OCI-LY3 (cell line): ENCODE measurements around the gene MUCL3.

Experiments used
- CTCF ChIP-seq: fragments of 200-600, 300-600 bp; sonication (generic); IDR thresholded peaks from 2 replicates; pipeline ENCODE4 v1.5.1; 2014; ENCODE audit warnings: antibody characterized with exemption, low read length, low read depth
- EZH2phosphoT487 ChIP-seq: fragments of 200-600 bp; shearing (Covaris generic); IDR thresholded peaks from 2 replicates; pipeline ENCODE4 v1.6.1; 2018; ENCODE audit warnings: antibody characterized with exemption, mixed run types, low read depth

GRCh38 chr6:30983439-30983838 is 42.7 kb downstream of the MUCL3 start, which contains the start of gene MUC21:
- no peak for TF ChIP-seq CTCF
- TF ChIP-seq EZH2phosphoT487, result no peak
